Nephron (organoid): Measurements from ENCODE around the gene EHF.
A peak's percentile ranks its signal among the peaks of the same experiment; 100 is the strongest.

ENCODE experiments used
- H3K27ac Mint-ChIP-seq, 3 experiments: 2 replicates each; pipeline ENCODE4 v1.8.0; 2020; ENCODE audit warnings: mixed read lengths in 3 of 3, mild to moderate bottlenecking in 2 of 3, moderate library complexity in 1 of 3
- H3K27me3 Mint-ChIP-seq: 2 replicates; pipeline ENCODE4 v1.8.0; 2021; ENCODE audit warnings: low read depth, mild to moderate bottlenecking, moderate library complexity, mixed read lengths
- H3K36me3 Mint-ChIP-seq: 2 replicates; pipeline ENCODE4 v1.8.0; 2020; ENCODE audit warnings: low read depth, mixed read lengths
- H3K4me1 Mint-ChIP-seq: 2 replicates; pipeline ENCODE4 v1.8.0; 2020; ENCODE audit warnings: mixed read lengths
- H3K4me3 Mint-ChIP-seq, 3 experiments: 2 replicates each; pipeline ENCODE4 v1.8.0; 2020; ENCODE audit warnings: mild to moderate bottlenecking in 3 of 3, mixed read lengths in 3 of 3, moderate library complexity in 2 of 3
- H3K9me3 Mint-ChIP-seq: 2 replicates; pipeline ENCODE4 v1.8.0; 2020; ENCODE audit warnings: mixed read lengths
- CTCF ChIP-seq, 3 experiments: fragments of 200-600 bp; sonication (generic); IDR thresholded peaks; one replicate each; pipeline ENCODE4 v1.5.0; 2021; ENCODE audit warnings: antibody characterized with exemption in 3 of 3; ENCODE audit not compliant: unreplicated experiment in 3 of 3

Gene EHF

GRCh38 chr11:34620820-34621792 is at the start of gene EHF:
EHF (plus strand) TSS chr11:34621093; CDS start chr11:34642631, 21,538 bp downstream.
- no peaks in the 10 kb centered on the region for H3K4me1 Mint-ChIP-seq
- peak within 1 kb of the TSS in 1 of 3 experiments; percentile 52 for H3K4me3 Mint-ChIP-seq
- no peaks in the 10 kb centered on the region for H3K36me3 Mint-ChIP-seq
- H3K27ac Mint-ChIP-seq = peak within 1 kb of the TSS; percentile 53 to 91 (median 76)
- H3K9me3 Mint-ChIP-seq = no peaks in the 10 kb centered on the region
- no peak for TF ChIP-seq CTCF (IDR thresholded peaks at IDR 0.05; ENCODE audit: unreplicated experiment in 3 of 3)
- no peaks in the 10 kb centered on the region for H3K27me3 Mint-ChIP-seq

- H3K4me3 Mint-ChIP-seq = no peak overlapping the region
- no peaks in the 10 kb centered on the region for H3K4me1 Mint-ChIP-seq
- peaks cover 20% of the 10 kb centered on the region for H3K27me3 Mint-ChIP-seq
- no peak overlapping the region for H3K27ac Mint-ChIP-seq
- no peaks in the 10 kb centered on the region for H3K9me3 Mint-ChIP-seq
- no peak for TF ChIP-seq CTCF (IDR thresholded peaks at IDR 0.05; ENCODE audit: unreplicated experiment in 3 of 3)
- H3K36me3 Mint-ChIP-seq = no peaks in the 10 kb centered on the region
These were observed 47.4 kb upstream of the EHF start for GRCh38 chr11:34573537-34573936.

- H3K27me3 Mint-ChIP-seq = peaks cover 29% of the 10 kb centered on the region
- no peak for TF ChIP-seq CTCF (IDR thresholded peaks at IDR 0.05; ENCODE audit: unreplicated experiment in 3 of 3)
- no peak overlapping the region for H3K4me3 Mint-ChIP-seq
These were observed 45.6 kb upstream of the EHF start for GRCh38 chr11:34575261-34575660.

GRCh38 chr11:34575671-34576070 is 45.2 kb upstream of the EHF start:
- Mint-ChIP-seq H3K4me1 (no peaks in the 10 kb centered on the region), H3K4me3 (no peak overlapping the region), H3K36me3 (no peaks in the 10 kb centered on the region), H3K9me3 (no peaks in the 10 kb centered on the region), H3K27ac (no peak overlapping the region), H3K27me3 (peaks cover 25% of the 10 kb centered on the region)
- TF ChIP-seq CTCF (IDR thresholded peaks at IDR 0.05; ENCODE audit: unreplicated experiment in 3 of 3) = no peak

More at GRCh38 chr11:34575261-34575660, 45.6 kb upstream of the EHF start:
- H3K4me1 Mint-ChIP-seq = no peaks in the 10 kb centered on the region
- no peaks in the 10 kb centered on the region for H3K36me3 Mint-ChIP-seq
- H3K9me3 Mint-ChIP-seq = no peaks in the 10 kb centered on the region
- H3K27ac Mint-ChIP-seq = no peak overlapping the region

GRCh38 chr11:34576331-34576730 is 44.6 kb upstream of the EHF start:
- no peak for TF ChIP-seq CTCF (IDR thresholded peaks at IDR 0.05; ENCODE audit: unreplicated experiment in 3 of 3)
- no peak overlapping the region for H3K27ac Mint-ChIP-seq
- no peak overlapping the region for H3K4me3 Mint-ChIP-seq
- H3K27me3 Mint-ChIP-seq = peaks cover 25% of the 10 kb centered on the region
- no peaks in the 10 kb centered on the region for H3K36me3 Mint-ChIP-seq
- no peaks in the 10 kb centered on the region for H3K4me1 Mint-ChIP-seq
- no peaks in the 10 kb centered on the region for H3K9me3 Mint-ChIP-seq
